ENCODE data around the gene TPSAB1. TPM values are rescaled to one million over a fixed set of nuclear protein-coding genes. Genes with fewer than 3 reads are reported as not detected.

TPSAB1 gene
- total RNA-seq, 1 experiment from 2014 or later: not detected

DNA sequence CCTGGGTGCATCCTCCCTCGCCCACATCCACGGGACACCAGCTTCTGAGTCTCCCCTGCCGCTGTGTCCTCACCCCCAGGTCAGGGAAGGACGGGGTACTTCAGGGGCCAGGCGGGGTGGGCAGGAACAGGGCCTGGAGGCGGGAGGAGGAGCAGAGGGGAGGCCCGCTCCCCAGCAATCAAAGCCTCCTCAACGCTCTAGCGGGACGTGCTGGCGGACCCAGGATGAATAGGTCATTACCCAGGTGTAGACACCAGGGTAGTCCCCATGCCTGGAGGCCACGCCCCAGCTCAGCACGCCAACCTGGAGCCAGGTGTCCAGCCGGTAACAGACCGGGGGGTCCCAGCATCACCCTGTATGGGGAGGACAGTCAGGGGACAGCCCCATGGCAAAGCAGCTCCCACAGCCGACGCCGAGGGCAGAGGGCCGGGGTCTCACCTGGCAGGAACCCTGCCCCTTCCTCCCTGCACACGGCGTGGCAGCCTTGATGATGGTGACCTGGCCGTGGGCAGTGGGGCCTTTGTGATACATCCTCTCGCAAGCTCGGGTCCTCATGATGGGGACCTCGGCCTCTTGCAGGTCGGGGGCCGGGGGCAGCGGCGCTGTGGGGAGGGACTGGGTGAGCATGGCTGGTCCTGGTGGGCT, 39.6 kb downstream of the TPSAB1 start:
- ChIA-PET POLR2A (interaction anchor here (0.5 to 0.7 kb wide), 2 partner anchors 206 to 937 kb away, joined by 3 read pairs; no protein-coding TSS in a partner anchor), CTCF (interaction anchor here (0.6 to 0.7 kb wide), 2 partner anchors 17 to 41 kb away, joined by 3 to 9 read pairs; no protein-coding TSS in a partner anchor)
- H3K4me1 ChIP-seq (ENCODE audit: control insufficient read depth, insufficient read depth, low read length): peaks cover 9% of the 10 kb centered on the region
- H3K9me3 ChIP-seq (ENCODE audit: control insufficient read depth, insufficient read depth, low read depth, low read length): no peaks in the 10 kb centered on the region
- TF ChIP-seq TCF7L2 (IDR thresholded peaks at IDR 0.05; ENCODE audit: low read depth, low read length): no peak
- TF ChIP-seq, protein P1, sequence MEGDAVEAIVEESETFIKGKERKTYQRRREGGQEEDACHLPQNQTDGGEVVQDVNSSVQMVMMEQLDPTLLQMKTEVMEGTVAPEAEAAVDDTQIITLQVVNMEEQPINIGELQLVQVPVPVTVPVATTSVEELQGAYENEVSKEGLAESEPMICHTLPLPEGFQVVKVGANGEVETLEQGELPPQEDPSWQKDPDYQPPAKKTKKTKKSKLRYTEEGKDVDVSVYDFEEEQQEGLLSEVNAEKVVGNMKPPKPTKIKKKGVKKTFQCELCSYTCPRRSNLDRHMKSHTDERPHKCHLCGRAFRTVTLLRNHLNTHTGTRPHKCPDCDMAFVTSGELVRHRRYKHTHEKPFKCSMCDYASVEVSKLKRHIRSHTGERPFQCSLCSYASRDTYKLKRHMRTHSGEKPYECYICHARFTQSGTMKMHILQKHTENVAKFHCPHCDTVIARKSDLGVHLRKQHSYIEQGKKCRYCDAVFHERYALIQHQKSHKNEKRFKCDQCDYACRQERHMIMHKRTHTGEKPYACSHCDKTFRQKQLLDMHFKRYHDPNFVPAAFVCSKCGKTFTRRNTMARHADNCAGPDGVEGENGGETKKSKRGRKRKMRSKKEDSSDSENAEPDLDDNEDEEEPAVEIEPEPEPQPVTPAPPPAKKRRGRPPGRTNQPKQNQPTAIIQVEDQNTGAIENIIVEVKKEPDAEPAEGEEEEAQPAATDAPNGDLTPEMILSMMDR (IDR thresholded peaks at IDR 0.05): no peak
- no peak for TF ChIP-seq SIN3A (IDR thresholded peaks at IDR 0.05; ENCODE audit: borderline replicate concordance, insufficient read depth, low read depth, low read length)
- no peak for TF ChIP-seq POLR2AphosphoS5 (IDR thresholded peaks at IDR 0.05; ENCODE audit: low read depth, low read length)
- TF ChIP-seq, protein P2, sequence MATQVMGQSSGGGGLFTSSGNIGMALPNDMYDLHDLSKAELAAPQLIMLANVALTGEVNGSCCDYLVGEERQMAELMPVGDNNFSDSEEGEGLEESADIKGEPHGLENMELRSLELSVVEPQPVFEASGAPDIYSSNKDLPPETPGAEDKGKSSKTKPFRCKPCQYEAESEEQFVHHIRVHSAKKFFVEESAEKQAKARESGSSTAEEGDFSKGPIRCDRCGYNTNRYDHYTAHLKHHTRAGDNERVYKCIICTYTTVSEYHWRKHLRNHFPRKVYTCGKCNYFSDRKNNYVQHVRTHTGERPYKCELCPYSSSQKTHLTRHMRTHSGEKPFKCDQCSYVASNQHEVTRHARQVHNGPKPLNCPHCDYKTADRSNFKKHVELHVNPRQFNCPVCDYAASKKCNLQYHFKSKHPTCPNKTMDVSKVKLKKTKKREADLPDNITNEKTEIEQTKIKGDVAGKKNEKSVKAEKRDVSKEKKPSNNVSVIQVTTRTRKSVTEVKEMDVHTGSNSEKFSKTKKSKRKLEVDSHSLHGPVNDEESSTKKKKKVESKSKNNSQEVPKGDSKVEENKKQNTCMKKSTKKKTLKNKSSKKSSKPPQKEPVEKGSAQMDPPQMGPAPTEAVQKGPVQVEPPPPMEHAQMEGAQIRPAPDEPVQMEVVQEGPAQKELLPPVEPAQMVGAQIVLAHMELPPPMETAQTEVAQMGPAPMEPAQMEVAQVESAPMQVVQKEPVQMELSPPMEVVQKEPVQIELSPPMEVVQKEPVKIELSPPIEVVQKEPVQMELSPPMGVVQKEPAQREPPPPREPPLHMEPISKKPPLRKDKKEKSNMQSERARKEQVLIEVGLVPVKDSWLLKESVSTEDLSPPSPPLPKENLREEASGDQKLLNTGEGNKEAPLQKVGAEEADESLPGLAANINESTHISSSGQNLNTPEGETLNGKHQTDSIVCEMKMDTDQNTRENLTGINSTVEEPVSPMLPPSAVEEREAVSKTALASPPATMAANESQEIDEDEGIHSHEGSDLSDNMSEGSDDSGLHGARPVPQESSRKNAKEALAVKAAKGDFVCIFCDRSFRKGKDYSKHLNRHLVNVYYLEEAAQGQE (IDR thresholded peaks at IDR 0.05; ENCODE audit: insufficient read depth in 1 of 2, low read depth in 2 of 2, low read length in 1 of 2): no peak
- DNase-seq (ENCODE audit: low read depth, low spot score) (no peak), ATAC-seq (no peak)
- no peaks in the 10 kb centered on the region for H3K27me3 ChIP-seq (ENCODE audit: control insufficient read depth, insufficient read depth, low read length)
- no peak overlapping the region for H3K27ac ChIP-seq (ENCODE audit: low read length)
- intact Hi-C loops (cut with micrococcal nuclease; ENCODE audit: unreplicated experiment) (no loop called here), in situ Hi-C loops (cut with HindIII; ENCODE audit: low pct_unique_long_range_greater_than_20kb, low sequenced_read_pairs) (no loop called here)
- no TSS peak for BruUV-seq (replicated peaks)
- H3K36me3 ChIP-seq (ENCODE audit: control insufficient read depth, insufficient read depth, low read length): no peaks in the 10 kb centered on the region
- H3K4me3 ChIP-seq (ENCODE audit: low read depth in 2 of 2, low read length in 2 of 2): no peak overlapping the region

DNA sequence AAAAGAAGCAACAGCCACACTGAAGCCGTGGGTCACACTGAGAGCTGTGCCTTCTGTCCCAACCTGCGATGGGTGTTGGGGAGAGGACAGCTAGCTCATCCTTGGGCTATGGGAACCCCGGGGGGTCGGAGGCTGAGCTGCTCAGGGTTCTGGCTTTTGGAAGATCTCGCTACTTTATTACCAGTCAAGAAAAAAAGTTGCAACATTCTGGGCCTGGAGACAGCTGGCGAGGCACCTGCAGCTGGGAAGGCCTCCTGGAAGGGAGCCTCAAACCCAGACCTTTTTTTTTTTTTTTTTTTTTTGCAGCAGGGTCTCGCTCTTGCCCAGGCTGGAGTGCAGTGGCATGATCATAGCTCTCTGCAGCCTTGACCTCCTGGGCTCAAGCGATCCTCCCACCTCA, 40.3 kb downstream of the TPSAB1 start:
- POLR2A ChIA-PET: interaction anchor here (0.5 to 0.7 kb wide), 2 partner anchors 206 to 937 kb away, joined by 3 read pairs; no protein-coding TSS in a partner anchor
- H3K4me3 ChIP-seq (ENCODE audit: low read depth in 2 of 2, low read length in 2 of 2): no peak overlapping the region
- intact Hi-C loops (cut with micrococcal nuclease; ENCODE audit: unreplicated experiment): no loop called here

More for the DNA sequence above, 40.3 kb downstream of the TPSAB1 start:
- no peak for ATAC-seq
- H3K27me3 ChIP-seq (ENCODE audit: control insufficient read depth, insufficient read depth, low read length): no peaks in the 10 kb centered on the region
- in situ Hi-C loops (cut with HindIII; ENCODE audit: low pct_unique_long_range_greater_than_20kb, low sequenced_read_pairs): no loop called here
- peaks cover 9% of the 10 kb centered on the region for H3K4me1 ChIP-seq (ENCODE audit: control insufficient read depth, insufficient read depth, low read length)
- BruUV-seq (replicated peaks): no TSS peak
- no peaks in the 10 kb centered on the region for H3K9me3 ChIP-seq (ENCODE audit: control insufficient read depth, insufficient read depth, low read depth, low read length)
- H3K36me3 ChIP-seq (ENCODE audit: control insufficient read depth, insufficient read depth, low read length): no peaks in the 10 kb centered on the region
- TF ChIP-seq SIN3A (IDR thresholded peaks at IDR 0.05; ENCODE audit: borderline replicate concordance, insufficient read depth, low read depth, low read length) (no peak), POLR2AphosphoS5 (IDR thresholded peaks at IDR 0.05; ENCODE audit: low read depth, low read length) (no peak), TCF7L2 (IDR thresholded peaks at IDR 0.05; ENCODE audit: low read depth, low read length) (no peak)
- TF ChIP-seq, protein P2 (IDR thresholded peaks at IDR 0.05; ENCODE audit: insufficient read depth in 1 of 2, low read depth in 2 of 2, low read length in 1 of 2): no peak
- TF ChIP-seq, protein P1 (IDR thresholded peaks at IDR 0.05): no peak
- DNase-seq (ENCODE audit: low read depth, low spot score): no peak
- H3K27ac ChIP-seq (ENCODE audit: low read length): no peak overlapping the region
- CTCF ChIA-PET: interaction anchor here (0.7 kb wide), 1 partner anchor 17 kb away, joined by 3 read pairs; no protein-coding TSS in a partner anchor
